Cardiac muscle cell (in vitro differentiated cells and primary cell): ENCODE measurements around the gene SEC11A. TPM values are rescaled to one million over a fixed set of nuclear protein-coding genes. Genes with fewer than 3 reads are reported as not detected.

Experiments
- DNase-seq, 2 donors: peaks; one replicate each; pipeline versions ENCODE4 v3.0.0 to v3.0.0-alpha.2; 2010 to 2017; ENCODE audit warnings: low read depth in 1 of 2, low spot score in 1 of 2
- H3K27ac ChIP-seq: fragments of 200-600 bp; sonication (generic); 2 replicates; pipeline ENCODE4 v1.5.1; 2016
- H3K27me3 ChIP-seq: fragments of 200-600 bp; sonication (generic); 2 replicates; pipeline ENCODE4 v1.6.0; 2016; ENCODE audit warnings: control low read depth
- H3K36me3 ChIP-seq: fragments of 200-600 bp; sonication (generic); 2 replicates; pipeline ENCODE4 v1.5.1; 2016; ENCODE audit warnings: control low read depth
- H3K4me1 ChIP-seq: fragments of 200-600 bp; sonication (generic); 2 replicates; pipeline ENCODE4 v1.8.1; 2017; ENCODE audit warnings: low read depth, mild to moderate bottlenecking, mixed run types
- H3K4me3 ChIP-seq: fragments of 200-600 bp; sonication (generic); 2 replicates; pipeline ENCODE4 v1.5.1; 2016; ENCODE audit warnings: mild to moderate bottlenecking
- H3K9me3 ChIP-seq: fragments of 200-600 bp; sonication (generic); 2 replicates; pipeline ENCODE4 v1.5.1; 2017; ENCODE audit warnings: low read depth, mild to moderate bottlenecking, control low read depth
- CTCF ChIP-seq: IDR thresholded peaks from 2 replicates; pipeline ENCODE4 v1.5.1; 2012; ENCODE audit warnings: low read depth, mild to moderate bottlenecking, low read length
- polyA plus RNA-seq: library from polyadenylated mRNA; unstranded; fragments of >200 nt; fragmentation: Nextera tagmentation; extraction: Ambion mirVana; gene quantifications from 2 replicates; pipeline ENCODE4 v1.2.1, GENCODE V29; 2016
- total RNA-seq: library from RNA; depleted of rRNA; stranded (reverse); fragments of >200 nt; gene quantifications from 2 replicates; pipeline ENCODE4 v1.2.3, GENCODE V29; 2016

Gene SEC11A
- total and polyA plus RNA-seq, 2 experiments from 2014 or later = 117 to 137 TPM

GRCh38 chr15:84634228-84634837 is 81.6 kb downstream of the SEC11A start:
- peak overlapping the region; percentile 81 for H3K27ac ChIP-seq
- H3K36me3 ChIP-seq = peaks cover 17% of the 10 kb centered on the region
- H3K27me3 ChIP-seq = no peaks in the 10 kb centered on the region

GRCh38 chr15:84633311-84634227 is 82.4 kb downstream of the SEC11A start:
- Histone ChIP-seq H3K9me3 (no peaks in the 10 kb centered on the region), H3K36me3 (peaks cover 13% of the 10 kb centered on the region), H3K27ac (peak overlapping the region; percentile 81), H3K4me3 (peak overlapping the region; percentile 68), H3K4me1 (peaks cover 27% of the 10 kb centered on the region), H3K27me3 (no peaks in the 10 kb centered on the region)
- DNase-seq = peak; percentile 70 to 84
- no peak for TF ChIP-seq CTCF

More at GRCh38 chr15:84634228-84634837, 81.6 kb downstream of the SEC11A start:
- TF ChIP-seq CTCF = no peak
- peak overlapping the region; percentile 68 for H3K4me3 ChIP-seq
- peaks cover 27% of the 10 kb centered on the region for H3K4me1 ChIP-seq
- DNase-seq = no peak
- H3K9me3 ChIP-seq = no peaks in the 10 kb centered on the region

- Histone ChIP-seq H3K27me3 (no peaks in the 10 kb centered on the region), H3K4me3 (peak overlapping the region; percentile 68), H3K36me3 (peaks cover 7% of the 10 kb centered on the region), H3K4me1 (peaks cover 27% of the 10 kb centered on the region), H3K9me3 (no peaks in the 10 kb centered on the region), H3K27ac (peak overlapping the region; percentile 55)
- peak in 1 of 2 donors; percentile 21 for DNase-seq
- no peak for TF ChIP-seq CTCF
Measured at GRCh38 chr15:84631706-84632272, 84.2 kb downstream of the SEC11A start.

GRCh38 chr15:84629033-84629432 is 86.9 kb downstream of the SEC11A start:
- no peak for TF ChIP-seq CTCF
- Histone ChIP-seq H3K4me1 (peaks cover 11% of the 10 kb centered on the region), H3K36me3 (no peaks in the 10 kb centered on the region), H3K4me3 (no peak overlapping the region), H3K9me3 (no peaks in the 10 kb centered on the region), H3K27me3 (no peaks in the 10 kb centered on the region), H3K27ac (no peak overlapping the region)
- DNase-seq = no peak

- no peak overlapping the region for H3K27ac ChIP-seq
- H3K9me3 ChIP-seq = peaks cover 2% of the 10 kb centered on the region
- H3K27me3 ChIP-seq = no peaks in the 10 kb centered on the region
- no peak overlapping the region for H3K4me3 ChIP-seq
- TF ChIP-seq CTCF = no peak
- peaks cover 15% of the 10 kb centered on the region for H3K36me3 ChIP-seq
- H3K4me1 ChIP-seq = no peaks in the 10 kb centered on the region
- no peak for DNase-seq
Measured at GRCh38 chr15:84625123-84625522, 90.8 kb downstream of the SEC11A start.
